Measurements from ENCODE around the gene TRAPPC6A. TPM values are rescaled to one million over a fixed set of nuclear protein-coding genes. Genes with fewer than 3 reads are reported as not detected.

The TRAPPC6A gene
- total and polyA plus RNA-seq, 2 of the 13 experiments (the other 11 are each of a cell fraction or from before 2014, with no cell fraction given) = 6.5 to 21.0 TPM

- TF ChIP-seq ATF5 (CRISPR knock-in tag; IDR thresholded peaks at IDR 0.05; ENCODE audit: low read depth) = 0 out of 2 replicates have a peak, but pooled peaks have one; percentile 32
- no peak; the same call in 1 of the 2 replicates for TF ChIP-seq ZNF574 (CRISPR knock-in tag; IDR thresholded peaks at IDR 0.05)
- TF ChIP-seq CTCF (CRISPR knock-in tag; IDR thresholded peaks at IDR 0.05) = peak; percentile 82
- no peak for TF ChIP-seq ZNF75D (CRISPR knock-in tag; IDR thresholded peaks at IDR 0.05; ENCODE audit: borderline replicate concordance)
- no peak for TF ChIP-seq AHR (CRISPR knock-in tag; IDR thresholded peaks at IDR 0.05)
- peak; percentile 95 for TF ChIP-seq RAD51 (IDR thresholded peaks at IDR 0.05; ENCODE audit: borderline replicate concordance)
- TF ChIP-seq ZSCAN22 (CRISPR knock-in tag; IDR thresholded peaks at IDR 0.05) = no peak
- no peak for TF ChIP-seq CCAR2 (optimal IDR thresholded peaks at IDR 0.05; ENCODE audit: low read depth, low read length)
- peak; percentile 55; the same call in 1 of the 2 replicates for TF ChIP-seq PHF20 (CRISPR knock-in tag; IDR thresholded peaks at IDR 0.05)
- TF ChIP-seq YEATS2 (CRISPR knock-in tag; IDR thresholded peaks at IDR 0.05; ENCODE audit: borderline replicate concordance) = no peak; the same call in 1 of the 2 replicates
- no peak for TF ChIP-seq MATR3 (CRISPR knock-in tag; IDR thresholded peaks at IDR 0.05)
- no peak for TF ChIP-seq ETS1 (CRISPR knock-in tag; IDR thresholded peaks at IDR 0.05)
- no peak for TF ChIP-seq KAT7 (CRISPR knock-in tag; IDR thresholded peaks at IDR 0.05; ENCODE audit: borderline replicate concordance)
- TF ChIP-seq ZNF788 (CRISPR knock-in tag; IDR thresholded peaks at IDR 0.05; ENCODE audit: borderline replicate concordance) = 0 out of 2 replicates have a peak, but pooled peaks have one; percentile 9
- TF ChIP-seq MIER3 (CRISPR knock-in tag; IDR thresholded peaks at IDR 0.05; ENCODE audit: borderline replicate concordance) = no peak
- no peak for TF ChIP-seq HNRNPUL1 (IDR thresholded peaks at IDR 0.05; ENCODE audit: low read depth, low read length)
- no peak for TF ChIP-seq KLF13 (CRISPR knock-in tag; IDR thresholded peaks at IDR 0.05)
- TF ChIP-seq HCFC1 (IDR thresholded peaks at IDR 0.05; ENCODE audit: low read depth, low read length) = peak; percentile 20; the same call in 1 of the 2 replicates
- TF ChIP-seq ZFP82 (CRISPR knock-in tag; IDR thresholded peaks at IDR 0.05; ENCODE audit: borderline replicate concordance) = no peak; the same call in 1 of the 2 replicates
- no peak for TF ChIP-seq ZNF879 (CRISPR knock-in tag; IDR thresholded peaks at IDR 0.05)
- 0 out of 2 replicates have a peak, but pooled peaks have one; percentile 22 for TF ChIP-seq ARHGAP35 (CRISPR knock-in tag; IDR thresholded peaks at IDR 0.05; ENCODE audit: borderline replicate concordance)
- no peak for TF ChIP-seq SMARCC2 (IDR thresholded peaks at IDR 0.05)
- TF ChIP-seq ZNF224 (CRISPR knock-in tag; IDR thresholded peaks at IDR 0.05) = no peak
- no peak for TF ChIP-seq ZMYM2 (CRISPR knock-in tag; IDR thresholded peaks at IDR 0.05)
Measured at GRCh38 chr19:45178262-45179071, 430 bp upstream of the TRAPPC6A start, which contains the start of gene BLOC1S3 (continued).

All from HepG2 (cell line).